ENCODE measurements around the gene PFKFB2. TPM values are rescaled to one million over a fixed set of nuclear protein-coding genes. Genes with fewer than 3 reads are reported as not detected.

PFKFB2 gene
- total RNA-seq, 1 donor: 14.5 TPM

GRCh38 chr1:207055386-207056001 lies 2.4 kb downstream of the PFKFB2 start:
- Histone ChIP-seq H3K4me2 (ENCODE audit: insufficient read depth, low read length) (no peak overlapping the region), H4K20me1 (ENCODE audit: insufficient read depth, low read length) (no peaks in the 10 kb centered on the region), H3K4me1 (ENCODE audit: insufficient read depth, low read length) (peaks cover 23% of the 10 kb centered on the region), H3K36me3 (ENCODE audit: insufficient read depth, low read length) (no peaks in the 10 kb centered on the region), H3K27me3 (ENCODE audit: insufficient read depth, low read length) (no peaks in the 10 kb centered on the region), H3K4me3 (ENCODE audit: insufficient read depth, low read length) (no peak overlapping the region), H2AFZ (ENCODE audit: low read length) (no peak overlapping the region), H3K79me2 (ENCODE audit: insufficient read depth, low read length) (peaks cover 3% of the 10 kb centered on the region), H3K9me3 (ENCODE audit: low read depth, low read length) (no peaks in the 10 kb centered on the region), H3K27ac (ENCODE audit: low read depth, low read length) (no peak overlapping the region)
- no peak for DNase-seq (ENCODE audit: insufficient read length, low spot score, missing footprints)
- TF ChIP-seq, protein P1, sequence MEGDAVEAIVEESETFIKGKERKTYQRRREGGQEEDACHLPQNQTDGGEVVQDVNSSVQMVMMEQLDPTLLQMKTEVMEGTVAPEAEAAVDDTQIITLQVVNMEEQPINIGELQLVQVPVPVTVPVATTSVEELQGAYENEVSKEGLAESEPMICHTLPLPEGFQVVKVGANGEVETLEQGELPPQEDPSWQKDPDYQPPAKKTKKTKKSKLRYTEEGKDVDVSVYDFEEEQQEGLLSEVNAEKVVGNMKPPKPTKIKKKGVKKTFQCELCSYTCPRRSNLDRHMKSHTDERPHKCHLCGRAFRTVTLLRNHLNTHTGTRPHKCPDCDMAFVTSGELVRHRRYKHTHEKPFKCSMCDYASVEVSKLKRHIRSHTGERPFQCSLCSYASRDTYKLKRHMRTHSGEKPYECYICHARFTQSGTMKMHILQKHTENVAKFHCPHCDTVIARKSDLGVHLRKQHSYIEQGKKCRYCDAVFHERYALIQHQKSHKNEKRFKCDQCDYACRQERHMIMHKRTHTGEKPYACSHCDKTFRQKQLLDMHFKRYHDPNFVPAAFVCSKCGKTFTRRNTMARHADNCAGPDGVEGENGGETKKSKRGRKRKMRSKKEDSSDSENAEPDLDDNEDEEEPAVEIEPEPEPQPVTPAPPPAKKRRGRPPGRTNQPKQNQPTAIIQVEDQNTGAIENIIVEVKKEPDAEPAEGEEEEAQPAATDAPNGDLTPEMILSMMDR (IDR thresholded peaks at IDR 0.05; ENCODE audit: extremely low read depth, low read depth, low read length): no peak

GRCh38 chr1:207056673-207057072 lies 3.6 kb downstream of the PFKFB2 start:
- no peak for DNase-seq (ENCODE audit: insufficient read length, low spot score, missing footprints)
- H3K4me1 ChIP-seq (ENCODE audit: insufficient read depth, low read length): peaks cover 16% of the 10 kb centered on the region
- H3K27me3 ChIP-seq (ENCODE audit: insufficient read depth, low read length): no peaks in the 10 kb centered on the region
- no peak overlapping the region for H3K27ac ChIP-seq (ENCODE audit: low read depth, low read length)
- no peak overlapping the region for H3K4me3 ChIP-seq (ENCODE audit: insufficient read depth, low read length)
- H2AFZ ChIP-seq (ENCODE audit: low read length): no peak overlapping the region
- H3K79me2 ChIP-seq (ENCODE audit: insufficient read depth, low read length): no peaks in the 10 kb centered on the region
- H3K9me3 ChIP-seq (ENCODE audit: low read depth, low read length): no peaks in the 10 kb centered on the region
- TF ChIP-seq, protein P1 (IDR thresholded peaks at IDR 0.05; ENCODE audit: extremely low read depth, low read depth, low read length): no peak
- no peaks in the 10 kb centered on the region for H3K36me3 ChIP-seq (ENCODE audit: insufficient read depth, low read length)
- no peaks in the 10 kb centered on the region for H4K20me1 ChIP-seq (ENCODE audit: insufficient read depth, low read length)
- no peak overlapping the region for H3K4me2 ChIP-seq (ENCODE audit: insufficient read depth, low read length)

DNA sequence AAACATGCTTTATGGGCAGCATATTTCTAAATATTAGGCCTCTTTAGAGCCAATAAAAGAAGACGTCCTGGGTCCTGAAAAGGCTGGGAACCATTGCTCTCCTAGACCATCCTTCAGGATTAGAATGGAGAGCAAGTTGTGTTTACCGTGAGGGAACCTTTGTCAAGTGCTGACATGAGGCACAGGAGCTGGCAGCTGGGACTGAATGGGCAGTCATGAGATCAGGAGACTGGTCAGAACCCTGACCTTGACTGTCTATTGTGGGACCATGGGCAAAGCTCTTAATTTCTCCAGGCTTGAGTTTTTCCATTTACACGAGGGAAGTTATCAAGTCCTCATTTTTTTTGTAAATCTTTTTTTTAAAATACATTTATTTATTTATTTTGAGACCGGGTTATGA lies 5.2 kb downstream of the PFKFB2 start:
- no peak for DNase-seq (ENCODE audit: insufficient read length, low spot score, missing footprints)

More for the DNA sequence above, 5.2 kb downstream of the PFKFB2 start:
- Histone ChIP-seq H3K4me2 (ENCODE audit: insufficient read depth, low read length) (no peak overlapping the region), H3K27me3 (ENCODE audit: insufficient read depth, low read length) (no peaks in the 10 kb centered on the region), H3K9me3 (ENCODE audit: low read depth, low read length) (no peaks in the 10 kb centered on the region), H3K27ac (ENCODE audit: low read depth, low read length) (no peak overlapping the region), H3K79me2 (ENCODE audit: insufficient read depth, low read length) (no peaks in the 10 kb centered on the region), H3K36me3 (ENCODE audit: insufficient read depth, low read length) (no peaks in the 10 kb centered on the region), H3K4me1 (ENCODE audit: insufficient read depth, low read length) (peaks cover 4% of the 10 kb centered on the region), H4K20me1 (ENCODE audit: insufficient read depth, low read length) (no peaks in the 10 kb centered on the region), H2AFZ (ENCODE audit: low read length) (no peak overlapping the region), H3K4me3 (ENCODE audit: insufficient read depth, low read length) (no peak overlapping the region)
- TF ChIP-seq, protein P1 (IDR thresholded peaks at IDR 0.05; ENCODE audit: extremely low read depth, low read depth, low read length): no peak
